DMS79 (cell line): Measurements from ENCODE around the gene PXDN.
"Not testable (repeated sequence)": the region's sequence is repeated elsewhere in the genome, so short reads cannot be mapped to it uniquely, and the experiment has no call there.

ENCODE experiments used
- DNase-seq: peaks from one replicate; lab custom pipeline; 2025; lab: John Stamatoyannopoulos, UW

Gene PXDN

DNA sequence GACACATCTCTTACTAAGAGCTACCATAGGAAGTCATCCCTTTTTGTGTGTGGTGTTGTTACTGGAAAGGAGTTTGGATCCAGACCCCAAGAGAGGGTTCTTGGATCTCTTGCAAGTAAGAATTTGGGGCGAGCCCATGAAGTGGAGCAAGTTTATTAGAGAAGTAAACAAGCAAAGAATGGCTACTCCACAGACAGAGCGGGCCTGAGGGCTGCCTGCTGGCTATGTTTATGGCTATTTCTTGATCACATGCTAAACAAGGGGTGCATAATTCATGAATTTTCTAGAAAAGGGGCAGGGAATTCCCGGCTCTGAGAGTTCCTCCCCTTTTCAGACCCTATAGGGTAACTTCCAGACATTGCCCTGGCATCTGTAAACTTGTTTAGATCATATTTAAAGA lies 30.6 kb upstream of the PXDN start:
- no peak for DNase-seq

DNA sequence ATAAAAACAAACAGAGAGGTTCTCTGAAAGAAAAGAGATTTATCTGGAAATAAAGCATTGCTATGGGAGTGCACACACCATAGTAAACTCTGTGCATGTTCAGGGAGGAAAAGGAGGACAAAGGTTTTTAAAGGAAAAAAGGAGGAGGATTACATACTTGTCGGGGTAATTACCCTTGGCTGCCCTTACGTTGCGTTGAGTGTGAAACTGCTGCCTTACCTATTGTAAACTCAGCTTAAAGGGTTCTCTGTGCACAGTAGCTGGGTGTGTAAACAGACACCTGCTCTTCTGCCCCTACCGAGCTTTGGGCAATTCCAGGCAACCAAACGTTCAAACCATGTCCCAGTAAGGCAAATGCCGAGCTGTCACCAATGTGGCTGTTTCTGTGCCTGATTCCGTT lies 29.6 kb upstream of the PXDN start:
- no peak for DNase-seq

DNA sequence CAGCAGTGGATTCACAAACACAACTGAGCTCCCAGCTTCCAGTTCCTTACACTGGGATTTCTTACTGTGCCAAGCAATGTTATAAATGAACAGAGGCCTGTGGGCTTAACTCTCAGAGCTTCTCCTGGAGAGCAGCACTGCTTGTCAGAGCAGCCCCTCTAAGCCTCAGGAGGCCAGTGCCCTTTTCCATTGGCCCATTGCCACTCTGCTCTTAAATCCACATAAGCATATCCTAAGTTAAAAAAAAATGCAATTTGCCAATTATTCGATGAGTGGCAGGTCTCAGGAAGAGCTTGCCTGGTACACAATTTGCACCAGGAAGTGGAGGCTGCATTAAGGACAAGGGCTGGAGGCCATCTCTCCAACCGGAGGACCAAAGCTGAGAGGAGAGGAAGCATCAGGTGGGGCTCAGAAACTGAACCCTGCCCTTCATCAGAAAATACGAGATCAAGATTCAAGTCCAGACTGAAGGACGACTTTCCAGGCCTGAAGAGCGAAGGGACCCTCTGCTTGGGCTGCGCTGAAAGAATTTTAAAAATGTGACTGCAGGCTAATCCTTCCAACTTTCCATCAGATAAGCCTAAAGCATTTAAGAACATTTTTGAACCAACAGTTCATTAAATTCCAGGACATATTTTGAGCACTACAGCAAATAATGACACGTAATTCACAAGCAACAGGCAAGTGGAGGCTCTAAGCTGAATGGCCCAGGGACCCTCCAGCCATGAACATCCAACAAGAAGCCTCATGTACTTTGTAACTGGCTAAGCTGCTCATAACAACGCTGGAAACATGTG lies 28.4 kb upstream of the PXDN start:
- DNase-seq, result no peak

DNA sequence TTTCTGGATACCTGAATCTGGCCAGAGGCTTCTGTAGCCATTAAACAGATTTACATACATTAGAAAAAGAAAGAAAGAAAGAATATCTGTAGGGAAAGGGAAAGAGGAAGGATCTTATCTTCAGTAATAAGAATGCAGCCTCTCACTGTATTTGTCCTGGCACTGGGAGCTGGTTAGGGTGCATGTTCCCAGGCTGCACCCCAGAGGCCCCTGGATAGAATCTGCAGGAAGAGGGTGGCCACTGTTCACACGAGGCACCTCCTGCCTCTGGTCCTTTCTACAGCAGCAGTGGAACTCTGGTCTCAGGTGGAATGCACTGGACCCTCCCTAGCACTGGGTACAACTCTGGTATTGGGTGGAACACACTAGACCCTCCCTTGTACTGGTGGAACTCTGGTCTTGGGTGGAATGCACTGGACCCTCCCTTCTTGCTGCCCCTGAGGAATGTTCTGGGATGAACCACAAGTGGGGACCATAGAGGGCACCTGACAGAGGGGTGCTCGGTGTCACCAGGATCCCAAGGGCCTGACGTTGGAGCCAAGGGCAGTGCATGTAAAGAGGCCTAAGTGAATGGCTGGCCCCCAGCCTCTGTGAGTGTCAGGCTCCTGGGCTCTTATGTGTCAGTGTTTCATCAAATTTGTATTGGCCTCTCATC lies 27.4 kb upstream of the PXDN start:
- no peak for DNase-seq

DNA sequence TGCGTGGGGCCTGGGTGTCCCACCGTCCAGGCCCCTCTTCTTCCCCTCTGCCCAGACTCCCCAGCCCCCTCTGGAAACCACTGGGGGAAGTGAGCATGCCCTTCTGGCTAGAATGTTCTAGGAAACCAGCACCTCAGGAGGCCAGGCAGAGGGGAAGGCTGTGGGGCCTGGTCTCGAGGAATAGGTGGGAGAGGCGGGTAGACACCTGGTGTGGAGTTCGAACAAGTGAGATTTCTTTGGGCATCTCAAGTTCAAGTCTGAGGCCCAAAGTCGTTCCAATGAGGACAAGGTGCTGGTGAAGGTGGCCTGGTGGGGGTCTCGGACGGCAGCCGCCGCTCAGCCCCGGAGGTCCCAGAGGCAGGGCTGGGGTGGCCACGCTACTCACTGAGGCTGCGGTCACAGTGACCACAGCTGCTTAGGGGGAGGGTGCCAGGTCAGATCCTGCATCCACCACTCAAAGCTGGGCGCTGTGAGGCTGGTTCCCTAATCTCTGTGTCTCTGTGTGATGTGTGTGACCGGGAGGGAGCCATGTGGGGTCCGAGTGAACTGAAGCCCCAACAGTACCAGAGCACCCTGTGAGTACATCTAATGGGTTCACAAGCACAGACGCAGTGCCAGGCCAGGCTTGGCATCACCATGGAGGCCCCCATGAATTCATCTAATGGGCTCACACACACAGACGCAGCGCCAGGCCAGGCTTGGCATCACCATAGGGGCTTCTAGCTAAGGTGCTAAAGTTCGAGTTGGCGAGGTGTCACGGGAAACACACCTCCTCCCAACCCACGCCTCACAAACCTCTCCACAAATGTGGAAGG lies 26.5 kb upstream of the PXDN start:
- no peak for DNase-seq

DNA sequence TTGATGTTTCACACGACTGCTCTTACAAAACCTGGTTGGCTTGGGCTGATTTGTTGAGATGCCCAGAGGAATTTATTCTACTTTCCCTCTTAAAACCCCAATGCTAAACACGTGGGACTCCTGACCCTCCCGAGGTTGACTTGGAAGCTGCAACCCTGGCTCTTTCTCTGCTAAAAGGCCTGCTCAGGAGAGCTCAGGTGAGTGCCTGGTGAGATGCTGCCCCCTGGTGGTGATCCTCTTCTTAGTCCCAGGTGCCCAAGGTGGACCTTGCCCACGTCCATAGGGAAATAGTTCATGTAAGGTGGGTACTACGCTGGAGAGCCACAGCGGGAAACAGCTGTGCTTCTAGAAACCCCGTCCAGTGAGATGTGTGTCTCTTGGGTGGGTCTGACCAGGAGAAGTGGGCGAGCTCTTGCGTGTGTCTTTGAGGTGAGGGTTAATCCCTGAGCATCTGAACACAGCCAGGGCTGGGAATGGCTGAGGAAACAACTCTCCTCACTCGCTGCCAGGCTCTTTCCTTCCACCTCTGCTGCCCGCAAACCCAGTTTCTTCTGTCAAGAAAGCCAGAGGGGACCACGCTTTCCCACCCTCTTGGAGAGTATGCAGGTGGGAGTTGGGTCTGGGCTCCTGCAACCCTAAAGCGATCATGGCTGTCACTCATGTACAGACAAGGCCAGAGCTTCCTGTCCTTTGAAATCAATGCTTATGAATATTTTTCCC lies 25.5 kb upstream of the PXDN start:
- no peak for DNase-seq

DNA sequence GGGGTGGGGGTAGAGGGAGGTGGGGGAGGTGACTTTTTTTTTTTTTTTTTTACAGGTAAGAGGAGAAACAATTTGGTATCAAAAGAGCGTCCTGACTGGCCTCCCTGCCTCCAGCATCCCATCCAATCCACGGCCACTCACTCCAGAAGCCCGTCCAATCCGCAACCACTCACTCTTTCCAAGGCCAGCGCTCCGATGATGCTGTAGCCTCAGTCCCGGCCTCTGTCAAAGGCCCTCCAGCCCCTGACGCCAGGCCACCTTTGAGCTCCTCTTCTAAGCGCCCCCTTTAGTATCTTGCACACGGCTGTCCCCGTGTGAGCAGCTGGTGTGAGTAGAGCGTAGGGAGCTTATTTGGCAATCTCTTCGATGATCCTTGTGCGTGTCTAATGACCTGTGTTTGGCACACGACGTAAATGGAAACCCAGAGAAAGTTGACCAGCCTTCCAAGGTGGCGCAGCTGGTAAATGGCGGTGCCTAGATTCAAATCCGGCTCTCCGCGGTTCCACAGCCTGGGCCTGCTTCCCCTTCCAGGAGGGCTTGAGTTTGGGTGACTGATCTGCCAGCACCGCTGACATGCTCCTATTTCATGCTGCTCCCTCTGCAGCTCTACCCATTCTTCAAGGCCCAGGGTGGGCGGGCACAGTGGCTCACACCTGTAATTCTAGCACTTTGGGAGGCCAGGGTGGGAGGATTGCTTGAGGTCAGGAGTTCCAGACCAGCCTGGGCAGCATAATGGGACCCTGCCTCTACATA lies 23.8 kb upstream of the PXDN start:
- no peak for DNase-seq

DNA sequence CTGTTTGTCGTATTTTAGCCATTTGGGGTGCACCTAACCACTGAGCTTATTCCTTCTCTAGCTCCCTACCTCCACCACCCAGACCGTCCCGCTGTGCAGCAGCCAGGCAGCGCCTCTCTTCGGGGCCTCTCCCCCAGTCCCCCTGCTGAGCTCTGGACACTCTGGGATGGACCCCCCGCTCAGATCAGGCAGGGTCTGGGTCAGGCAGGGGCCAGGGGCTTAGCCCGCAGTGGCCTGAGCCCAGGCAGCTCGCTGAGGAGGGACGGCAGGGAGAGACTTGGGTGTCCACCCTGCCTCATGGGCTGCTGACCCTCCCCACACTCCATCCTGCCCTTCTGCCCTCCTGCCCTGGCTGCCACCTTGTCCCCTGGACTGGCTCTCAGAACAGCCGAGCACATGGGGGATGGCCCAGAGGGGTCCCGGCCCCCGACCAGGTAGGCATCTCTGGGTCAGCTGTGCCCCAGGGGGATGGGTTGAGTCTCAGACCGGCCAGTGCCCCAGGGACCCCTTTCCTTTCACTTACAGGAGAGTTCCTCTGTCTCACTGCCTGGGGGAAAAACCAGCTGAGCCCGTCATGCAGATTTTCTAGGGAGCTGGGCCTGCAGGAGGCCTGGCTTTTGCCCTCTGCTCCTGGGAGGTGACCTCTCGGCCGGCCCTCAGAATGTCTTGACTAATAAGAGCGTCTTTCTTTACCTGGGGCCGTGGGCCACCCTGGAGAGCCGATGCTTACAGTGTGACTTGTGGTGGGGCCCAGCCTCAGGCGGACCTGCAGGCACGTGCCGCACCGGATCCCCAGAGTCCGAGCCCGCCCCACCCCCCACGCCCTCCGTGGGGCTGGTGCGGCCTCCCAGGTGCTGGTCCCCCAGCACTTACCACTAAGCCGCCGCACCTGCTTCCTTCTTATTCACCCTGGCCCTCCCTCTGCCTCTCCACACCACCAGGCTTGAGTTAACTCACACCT lies 22.8 kb upstream of the PXDN start:
- no peak for DNase-seq

DNA sequence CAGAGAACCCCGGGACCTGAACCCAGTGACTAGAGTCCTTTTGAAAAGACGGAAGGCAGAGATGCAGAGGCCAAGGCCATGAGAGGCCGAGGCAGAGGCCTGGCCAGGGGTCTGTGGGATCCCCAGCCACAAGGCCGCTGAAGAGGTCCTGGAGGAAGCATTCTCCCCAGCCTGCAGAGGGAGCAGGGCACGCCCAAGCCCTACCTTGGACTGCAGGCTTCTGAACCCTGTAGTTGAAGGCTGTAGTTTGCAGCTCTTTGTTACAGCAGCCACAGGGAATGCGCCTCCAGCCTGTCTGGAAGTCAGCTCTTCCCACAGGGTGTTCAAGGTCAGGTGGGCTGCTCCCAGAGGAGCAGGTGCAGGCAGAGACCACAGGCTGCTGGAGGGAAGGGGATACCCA lies 22.1 kb upstream of the PXDN start:
- DNase-seq, result no peak

DNA sequence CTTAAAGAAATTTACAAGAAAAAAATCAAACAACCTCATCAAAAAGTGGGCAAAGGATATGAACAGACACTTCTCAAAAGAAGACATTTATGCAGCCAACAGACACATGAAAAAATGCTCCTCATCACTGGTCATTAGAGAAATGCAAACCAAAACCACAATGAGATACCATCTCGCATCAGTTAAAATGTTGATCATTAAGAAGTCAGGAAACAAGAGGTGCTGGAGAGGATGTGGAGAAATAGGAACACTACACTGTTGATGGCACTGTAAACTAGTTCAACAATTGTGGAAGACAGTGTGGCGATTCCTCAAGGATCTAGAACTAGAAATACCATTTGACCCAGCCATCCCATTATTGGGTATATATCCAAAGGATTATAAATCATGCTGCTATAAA lies 20.9 kb upstream of the PXDN start:
- DNase-seq, result not testable (repeated sequence)

DNA sequence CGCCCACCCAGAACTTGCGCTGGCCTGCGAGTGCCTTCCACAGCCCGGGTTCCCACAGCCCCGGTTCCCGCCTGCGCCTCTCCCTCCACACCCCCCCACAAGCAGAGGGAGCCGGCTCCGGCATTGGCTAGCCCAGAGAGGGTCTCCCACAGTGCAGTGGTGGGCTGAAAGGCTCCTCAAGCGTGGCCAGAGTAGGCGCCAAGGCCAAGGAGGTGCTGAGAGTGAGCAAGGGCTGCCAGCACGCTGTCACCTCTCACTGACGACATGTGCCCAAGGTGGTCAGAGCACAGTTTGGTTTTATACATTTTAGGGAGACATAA lies 15.3 kb upstream of the PXDN start:
- DNase-seq, result no peak

DNA sequence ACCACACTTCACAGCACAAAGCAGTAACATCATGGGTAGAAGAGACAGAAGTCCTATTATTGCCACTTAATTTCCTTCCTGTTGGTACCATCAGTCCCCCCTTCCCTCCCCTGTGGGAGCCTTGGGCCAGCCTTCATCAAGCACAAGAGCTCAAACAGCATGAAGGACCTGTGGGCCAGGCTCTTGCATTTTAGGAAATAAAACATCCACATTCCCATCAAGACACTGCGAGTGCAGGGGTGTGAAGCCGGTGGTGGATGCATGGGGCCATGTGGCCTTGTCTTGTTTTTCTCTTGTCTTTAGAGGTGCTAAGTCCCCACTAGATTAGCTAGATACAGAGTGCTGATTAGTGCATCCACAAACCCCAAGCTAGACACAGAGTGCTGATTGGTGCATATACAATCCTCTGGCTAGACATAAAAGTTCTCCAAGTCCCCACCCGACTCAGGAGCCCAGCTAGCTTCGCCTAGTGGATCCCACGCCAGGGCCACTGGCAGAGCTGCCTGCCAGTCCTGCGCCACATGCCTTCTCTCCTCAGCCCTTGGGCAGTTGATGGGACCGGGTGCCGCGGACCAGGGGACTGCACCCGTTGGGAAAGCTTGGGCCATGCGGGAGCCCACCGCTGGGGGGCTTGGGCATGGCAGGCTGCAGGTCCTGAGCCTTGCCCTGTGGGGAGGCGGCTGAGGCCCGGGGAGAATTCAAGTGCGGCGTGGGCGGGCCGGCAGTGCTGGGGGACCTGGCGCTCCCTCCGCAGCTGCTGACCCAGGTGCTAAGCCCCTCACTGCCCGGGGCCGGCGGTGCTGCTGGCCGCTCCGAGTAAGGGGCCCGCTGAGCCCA lies 14.7 kb upstream of the PXDN start:
- DNase-seq, result no peak

DNA sequence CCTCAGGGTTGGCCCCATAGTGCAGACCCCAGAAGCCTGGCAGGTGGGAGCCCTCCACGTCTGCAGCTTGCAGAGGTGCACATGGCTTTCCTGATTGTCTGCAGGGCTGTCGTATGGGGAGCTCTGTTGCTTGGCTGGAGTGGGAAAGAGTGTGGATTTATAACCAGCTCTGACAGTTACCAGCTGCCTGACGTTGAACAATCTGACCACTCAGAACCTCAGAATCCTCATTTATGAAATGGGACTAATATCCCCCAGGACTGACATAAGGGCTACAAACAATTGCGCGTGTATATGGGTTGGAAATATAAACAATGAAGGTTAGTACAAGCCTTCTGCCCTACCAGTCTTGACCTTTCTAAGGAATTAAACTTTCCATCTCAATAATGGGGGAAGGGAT lies 13.9 kb upstream of the PXDN start:
- no peak for DNase-seq

DNA sequence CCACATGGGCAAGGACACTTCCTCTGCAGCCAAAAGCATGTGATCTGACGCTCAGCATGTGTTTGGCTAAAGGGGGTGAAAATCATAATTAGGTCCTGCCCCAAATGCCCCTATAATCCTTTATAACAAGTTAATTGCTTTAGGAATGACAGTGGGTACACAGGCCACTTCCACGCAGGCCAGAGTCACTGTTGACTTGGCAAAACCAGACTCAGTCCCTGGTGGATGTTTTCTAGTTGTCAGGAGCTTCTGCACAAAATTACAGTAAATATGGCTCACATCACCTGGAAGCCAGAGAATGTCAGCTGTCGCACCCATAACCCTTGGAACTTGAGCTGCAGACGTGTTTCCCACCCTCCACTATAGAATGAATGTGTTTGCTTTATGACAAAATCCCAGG lies 13.3 kb upstream of the PXDN start:
- DNase-seq, result no peak

DNA sequence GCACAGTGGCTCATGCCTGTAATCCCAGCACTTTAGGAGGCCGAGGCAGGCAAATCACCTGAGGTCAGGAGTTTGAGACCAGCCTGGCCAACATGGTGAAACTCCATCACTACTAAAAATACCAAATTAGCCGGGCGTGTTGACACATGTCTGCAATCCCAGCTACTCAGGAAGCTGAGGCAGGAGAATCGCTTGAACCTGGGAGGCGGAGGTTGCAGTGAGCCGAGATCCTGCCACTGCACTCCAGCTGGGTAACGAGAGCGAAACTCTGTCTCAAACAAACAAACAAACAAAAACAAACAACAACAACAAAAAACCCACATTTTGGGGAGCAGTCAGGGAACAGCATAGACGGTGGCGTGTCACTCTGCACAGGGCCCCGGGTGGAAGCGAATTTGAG lies 12.8 kb upstream of the PXDN start:
- not testable (repeated sequence) for DNase-seq

DNA sequence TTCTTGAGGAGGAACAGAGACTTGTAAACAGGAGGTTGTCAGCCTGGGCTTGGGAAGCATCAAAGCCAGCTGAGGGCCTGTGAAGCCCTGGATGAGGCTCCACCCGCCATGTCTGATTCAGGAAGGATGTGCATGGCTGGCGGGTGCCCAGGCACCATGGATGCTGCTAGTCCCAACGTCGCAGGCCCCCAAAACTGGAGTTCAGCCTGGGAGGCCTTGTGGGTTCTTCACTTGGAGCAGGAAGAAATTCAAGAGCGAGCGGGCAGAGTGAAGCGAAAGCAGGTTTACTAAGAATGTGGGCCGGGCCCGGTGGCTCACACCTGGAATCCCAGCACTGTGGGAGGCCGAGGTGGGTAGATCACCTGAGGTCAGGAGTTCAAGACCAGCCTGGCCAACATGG lies 12.1 kb upstream of the PXDN start:
- no peak for DNase-seq

DNA sequence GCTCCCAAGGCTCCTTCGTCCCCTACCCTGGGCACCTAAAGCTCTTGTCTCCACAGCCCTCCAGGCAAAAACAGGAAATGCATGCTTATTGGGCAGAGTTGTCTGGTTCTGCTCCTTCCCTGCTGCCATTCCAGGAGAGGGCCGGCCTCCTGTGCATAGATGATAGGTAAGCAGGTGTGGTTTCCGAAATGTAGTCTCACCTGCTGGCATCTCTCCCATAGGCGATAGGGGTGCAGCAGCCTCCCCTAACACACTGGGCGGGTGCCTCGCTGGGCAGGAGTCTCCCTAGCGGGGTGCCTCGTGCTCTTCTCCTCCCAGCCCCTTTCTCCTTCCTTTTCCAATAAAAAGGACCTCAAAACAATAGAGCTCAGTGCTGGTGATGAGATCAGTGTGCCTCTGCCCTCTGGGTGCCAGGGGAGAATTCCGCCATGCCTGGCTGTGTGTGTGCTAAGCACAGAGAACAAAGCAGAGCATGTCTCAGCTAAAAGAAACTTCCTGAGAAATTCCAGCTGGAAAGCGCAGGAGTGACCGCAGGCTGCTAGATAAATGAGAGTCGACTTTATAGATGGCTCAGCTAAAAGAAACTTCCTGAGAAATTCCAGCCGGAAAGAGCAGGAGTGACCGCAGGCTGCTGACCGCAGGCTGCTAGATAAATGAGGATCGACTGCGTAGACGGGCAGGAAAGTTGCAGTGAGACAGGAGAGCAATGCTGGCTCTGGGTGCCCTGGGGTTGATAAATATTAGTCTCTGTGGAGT lies 11.3 kb upstream of the PXDN start:
- no peak for DNase-seq

DNA sequence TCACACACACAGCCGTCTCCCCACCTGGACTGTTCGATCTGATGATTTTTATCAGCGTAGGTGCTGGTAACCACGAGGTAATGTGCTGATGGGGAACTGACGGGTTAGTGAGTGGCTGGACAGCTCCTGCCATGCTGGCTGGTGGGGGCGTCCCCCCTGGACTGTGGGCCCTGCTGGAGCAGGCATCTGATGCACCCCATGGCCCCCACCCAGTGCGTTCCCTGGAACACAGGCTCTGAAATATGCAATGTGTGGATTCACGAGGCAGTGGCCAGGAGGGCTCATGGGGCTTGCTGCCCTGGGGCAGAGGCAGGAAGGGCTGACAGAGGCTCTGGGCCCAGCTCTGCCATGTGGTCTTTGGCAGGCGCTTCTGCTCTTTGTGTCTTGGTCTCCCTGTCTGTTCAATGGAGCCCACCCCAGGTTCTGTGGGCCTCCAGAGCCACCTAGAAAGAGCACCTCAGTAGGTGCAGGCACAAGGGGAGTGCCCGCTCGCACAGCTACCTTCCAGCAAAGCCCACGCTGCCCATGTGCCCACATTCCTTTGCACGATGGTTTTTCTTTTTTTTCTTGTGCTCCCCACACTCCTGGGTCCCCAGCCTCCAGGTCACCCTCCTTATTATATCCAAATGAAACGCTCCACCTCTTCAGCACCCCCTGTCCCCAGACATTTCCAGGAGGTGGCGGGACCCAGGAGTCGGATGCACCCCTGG lies 10.3 kb upstream of the PXDN start:
- no peak for DNase-seq
